CD4-positive, alpha-beta T cell treated with Interferon gamma for 1 hour (primary cell): ENCODE results near the gene AAK1.
"Not testable (repeated sequence)": the region's sequence is repeated elsewhere in the genome, so short reads cannot be mapped to it uniquely, and the experiment has no call there.

Source experiments
- DNase-seq: peaks from one replicate; pipeline ENCODE4 v3.0.0-alpha.2; 2020

Gene AAK1

DNA sequence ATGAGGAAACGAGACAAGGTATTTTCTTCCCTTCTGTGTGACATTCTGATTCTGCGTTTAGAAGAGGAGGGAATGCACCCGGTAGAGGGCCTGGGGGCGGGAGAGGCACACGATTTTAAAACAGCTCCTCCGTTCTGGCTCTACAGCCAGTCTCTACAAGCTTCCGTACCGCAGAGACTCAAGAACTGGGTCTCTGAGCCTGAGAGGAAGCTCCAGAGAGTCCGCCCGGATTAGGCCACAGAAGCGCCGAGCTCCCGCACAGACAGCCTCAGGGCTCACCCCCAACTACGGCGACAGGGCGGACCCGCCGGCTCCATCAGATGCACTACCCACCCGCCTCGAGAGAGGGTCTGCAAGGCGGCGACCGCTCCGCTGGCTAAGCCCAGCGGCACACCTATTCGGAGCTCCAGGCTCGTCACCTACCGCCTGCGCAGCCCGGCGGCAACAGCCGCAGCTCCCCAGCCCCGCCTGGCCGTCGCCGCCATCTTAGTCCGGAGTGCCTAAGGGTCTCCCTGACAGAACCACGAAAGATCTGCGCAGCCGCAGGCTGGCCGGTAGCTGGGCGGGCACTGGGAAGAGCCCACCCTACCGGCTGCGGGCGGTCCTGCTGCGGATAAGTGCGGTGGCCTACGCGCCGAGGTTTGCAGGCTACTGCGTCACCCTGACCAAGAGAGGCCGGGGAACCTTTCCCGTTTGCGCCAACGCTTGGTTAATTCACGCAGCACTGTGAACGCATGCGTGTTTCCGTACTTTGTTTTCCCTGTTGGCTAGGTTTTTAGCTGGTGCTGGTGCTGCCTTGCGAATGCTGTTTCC lies 206.4 kb downstream of the AAK1 start, which contains the start of gene NFU1:
TSS of gene NFU1 (minus strand) at position 498 of the 813 bp plus-strand sequence. CDS start at position 485, 13 bp downstream.
- DNase-seq: peak; percentile 94

GRCh38 chr2:69436596-69436937 lies 207.0 kb downstream of the AAK1 start:
- no peak for DNase-seq

- no peak for DNase-seq
Observed at GRCh38 chr2:69434753-69435152, 208.8 kb downstream of the AAK1 start.

- DNase-seq: no peak
Observed at GRCh38 chr2:69429491-69430183, 213.9 kb downstream of the AAK1 start.

DNA sequence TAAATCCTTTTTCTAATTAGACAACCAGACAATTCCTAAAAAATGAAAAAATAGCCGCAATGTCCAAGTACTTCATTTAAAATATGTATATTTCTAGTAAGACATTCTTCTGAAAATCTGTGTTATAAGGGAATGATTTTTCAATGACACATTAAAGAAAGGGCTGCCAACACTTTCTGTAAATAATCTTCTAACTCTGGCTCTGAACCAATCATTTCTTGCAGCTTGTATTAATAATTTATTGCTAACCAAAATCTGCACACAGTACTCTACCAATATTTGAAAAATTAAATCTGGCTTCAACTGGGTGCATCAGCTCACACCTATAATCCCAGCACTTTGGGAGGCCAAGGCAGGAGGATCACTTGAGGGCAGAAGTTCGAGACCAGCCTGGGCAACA lies 214.6 kb downstream of the AAK1 start:
- no peak for DNase-seq

GRCh38 chr2:69424419-69424818 lies 219.1 kb downstream of the AAK1 start:
- no peak for DNase-seq

DNA sequence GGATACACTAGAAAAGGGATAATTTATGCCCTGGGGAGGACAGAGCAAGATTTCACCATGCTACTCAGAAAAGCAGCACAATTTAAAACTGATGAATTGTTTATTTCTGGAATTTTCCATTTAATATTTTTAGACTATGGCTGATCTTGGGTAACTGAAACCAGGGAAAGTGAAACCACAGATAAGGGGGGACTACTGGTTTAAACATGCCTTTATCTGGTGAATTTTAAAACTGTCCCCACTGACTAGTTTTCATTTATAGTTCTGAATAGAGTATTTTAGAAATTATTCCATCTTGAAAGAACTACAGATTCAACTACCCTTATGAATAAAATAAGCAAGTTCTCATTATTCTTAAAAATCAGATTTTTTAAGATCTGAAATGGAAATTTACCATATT lies 221.3 kb downstream of the AAK1 start:
- no peak for DNase-seq

GRCh38 chr2:69419111-69419510 lies 224.4 kb downstream of the AAK1 start:
- not testable (repeated sequence) for DNase-seq

GRCh38 chr2:69416147-69416546 lies 227.4 kb downstream of the AAK1 start:
- DNase-seq: no peak
